Measurements from ENCODE around the gene CFAP77. TPM values are rescaled to one million over a fixed set of nuclear protein-coding genes. Genes with fewer than 3 reads are reported as not detected.

CFAP77 gene
- total RNA-seq, 1 experiment from 2014 or later = not detected

- intact Hi-C loops (cut with micrococcal nuclease; ENCODE audit: unreplicated experiment) = no loop called here
- H3K27ac ChIP-seq (ENCODE audit: low read depth, low read length, poor library complexity, severe bottlenecking) = no peak overlapping the region
- BruUV-seq (replicated peaks) = no TSS peak
- TF ChIP-seq CTCF (conservative IDR thresholded peaks at IDR 0.05; ENCODE audit: low read depth, low read length) = no peak
- no peaks in the 10 kb centered on the region for H3K9me3 ChIP-seq (ENCODE audit: low read depth, low read length, poor library complexity, severe bottlenecking)
- H3K4me1 ChIP-seq (ENCODE audit: insufficient read depth, low read length, poor library complexity, severe bottlenecking) = no peaks in the 10 kb centered on the region
- H3K4me3 ChIP-seq (ENCODE audit: low read depth, low read length, poor library complexity, severe bottlenecking) = no peak overlapping the region
- no peak for DNase-seq (ENCODE audit: low spot score)
- CTCF ChIA-PET = interaction anchor here (0.6 kb wide), 1 partner anchor 735 kb away, joined by 10 read pairs; no protein-coding TSS in a partner anchor
- no peaks in the 10 kb centered on the region for H3K36me3 ChIP-seq (ENCODE audit: insufficient read depth, low read length, poor library complexity, severe bottlenecking)
- H3K27me3 ChIP-seq (replicated peaks; ENCODE audit: insufficient read depth, low read depth, low read length, poor library complexity) = peaks cover 78% of the 10 kb centered on the region
- POLR2A ChIA-PET (ENCODE audit: low non-redundant PET) = no interaction called here
Observed at GRCh38 chr9:132486706-132487350, 76.8 kb downstream of the CFAP77 start.

- Histone ChIP-seq H3K27me3 (replicated peaks; ENCODE audit: insufficient read depth, low read depth, low read length, poor library complexity) (peaks cover 74% of the 10 kb centered on the region), H3K4me3 (ENCODE audit: low read depth, low read length, poor library complexity, severe bottlenecking) (no peak overlapping the region), H3K27ac (ENCODE audit: low read depth, low read length, poor library complexity, severe bottlenecking) (no peak overlapping the region), H3K9me3 (ENCODE audit: low read depth, low read length, poor library complexity, severe bottlenecking) (no peaks in the 10 kb centered on the region), H3K36me3 (ENCODE audit: insufficient read depth, low read length, poor library complexity, severe bottlenecking) (no peaks in the 10 kb centered on the region), H3K4me1 (ENCODE audit: insufficient read depth, low read length, poor library complexity, severe bottlenecking) (no peaks in the 10 kb centered on the region)
- DNase-seq (ENCODE audit: low spot score) = no peak
- ChIA-PET POLR2A (ENCODE audit: low non-redundant PET) (no interaction called here), CTCF (no interaction called here)
- BruUV-seq (replicated peaks) = no TSS peak
- intact Hi-C loops (cut with micrococcal nuclease; ENCODE audit: unreplicated experiment) = no loop called here
- TF ChIP-seq EZH2 (IDR thresholded peaks at IDR 0.05; ENCODE audit: borderline replicate concordance, low read depth, low read length, poor library complexity, severe bottlenecking) (no peak), CTCF (conservative IDR thresholded peaks at IDR 0.05; ENCODE audit: low read depth, low read length) (no peak)
Observed at GRCh38 chr9:132487351-132487791, 77.4 kb downstream of the CFAP77 start.

- Histone ChIP-seq H3K4me3 (ENCODE audit: low read depth, low read length, poor library complexity, severe bottlenecking) (no peak overlapping the region), H3K27ac (ENCODE audit: low read depth, low read length, poor library complexity, severe bottlenecking) (no peak overlapping the region), H3K9me3 (ENCODE audit: low read depth, low read length, poor library complexity, severe bottlenecking) (no peaks in the 10 kb centered on the region), H3K4me1 (ENCODE audit: insufficient read depth, low read length, poor library complexity, severe bottlenecking) (no peaks in the 10 kb centered on the region), H3K36me3 (ENCODE audit: insufficient read depth, low read length, poor library complexity, severe bottlenecking) (no peaks in the 10 kb centered on the region), H3K27me3 (replicated peaks; ENCODE audit: insufficient read depth, low read depth, low read length, poor library complexity) (peaks cover 74% of the 10 kb centered on the region)
- ChIA-PET POLR2A (ENCODE audit: low non-redundant PET) (no interaction called here), CTCF (no interaction called here)
- intact Hi-C loops (cut with micrococcal nuclease; ENCODE audit: unreplicated experiment) = no loop called here
- TF ChIP-seq CTCF (conservative IDR thresholded peaks at IDR 0.05; ENCODE audit: low read depth, low read length) = no peak
- no peak for TF ChIP-seq EZH2 (IDR thresholded peaks at IDR 0.05; ENCODE audit: borderline replicate concordance, low read depth, low read length, poor library complexity, severe bottlenecking)
- no peak for DNase-seq (ENCODE audit: low spot score)
- no TSS peak for BruUV-seq (replicated peaks)
Observed at GRCh38 chr9:132487980-132488535, 78.0 kb downstream of the CFAP77 start.

Data from A673 (cell line).